Stomach (tissue), 4 donors: ENCODE results near the gene NOC4L.

Experiments used
- CTCF ChIP-seq, 7 experiments: fragments of 450-650 bp in 4 of 7; fragments of 200-600 bp in 3 of 7; sonication (generic) in 3 of 7; IDR thresholded peaks; one replicate each; pipeline ENCODE4 v1.5.1; 2016 to 2019; ENCODE audit warnings: antibody characterized with exemption in 7 of 7, control low read depth in 2 of 7, mild to moderate bottlenecking in 1 of 7
- POLR2AphosphoS5 ChIP-seq, 3 donors: sonication (generic); formaldehyde crosslinking; IDR thresholded peaks; one replicate each; pipeline ENCODE4 v1.6.1; 2016; ENCODE audit warnings: antibody characterized with exemption in 3 of 3

GRCh38 chr12:132176385-132176919 is 32.2 kb downstream of the NOC4L start:
- TF ChIP-seq CTCF (IDR thresholded peaks at IDR 0.05) = no peak
- no peak for TF ChIP-seq POLR2AphosphoS5 (IDR thresholded peaks at IDR 0.05)
